PC-9 (cell line): ENCODE results near the gene PTGFR. TPM values are rescaled to one million over a fixed set of nuclear protein-coding genes. Genes with fewer than 3 reads are reported as not detected.

Experiments used
- BruUV-seq: library from RNA; stranded (reverse); fragments of 400-500 nt; replicated peaks from 2 replicates; lab custom pipeline; 2021; lab: Mats Ljungman, UMichigan
- CTCF ChIA-PET: fragments of 300-600 bp; sonication (Branson Sonifier 250); formaldehyde crosslinking; loops from one replicate; lab custom pipeline; 2022; ENCODE audit warnings: antibody characterized with exemption; lab: Charles Lee
- POLR2A ChIA-PET: fragments of 300-600 bp; sonication (Branson Sonifier 250); formaldehyde crosslinking; loops from one replicate; lab custom pipeline; 2022; ENCODE audit warnings: antibody characterized with exemption; ENCODE audit not compliant: unreplicated experiment; lab: Charles Lee
- DNase-seq, 2 experiments: peaks; one replicate each; pipeline versions ENCODE4 v3.0.0 to v3.0.0-alpha.2; 2015 to 2022; ENCODE audit warnings: mixed read lengths in 1 of 2
- H2AFZ ChIP-seq: fragments of 200-600 bp; sonication (generic); 2 replicates; pipeline ENCODE4 v1.8.1; 2017; ENCODE audit warnings: antibody characterized with exemption
- H3F3A ChIP-seq: fragments of 200-600 bp; sonication (generic); 2 replicates; pipeline ENCODE4 v1.8.1; 2017; ENCODE audit warnings: antibody characterized with exemption, mild to moderate bottlenecking, low read depth; ENCODE audit not compliant: insufficient read depth
- H3K27ac ChIP-seq: fragments of 200-600 bp; sonication (generic); 2 replicates; pipeline ENCODE4 v1.6.1; 2016; ENCODE audit warnings: mixed run types
- H3K27me3 ChIP-seq: fragments of 200-600 bp; sonication (generic); 2 replicates; pipeline ENCODE4 v1.6.1; 2016; ENCODE audit warnings: low read depth, mixed run types; ENCODE audit not compliant: insufficient read depth
- H3K36me3 ChIP-seq: fragments of 200-600 bp; sonication (generic); 2 replicates; pipeline ENCODE4 v1.6.1; 2016; ENCODE audit warnings: low read depth, mixed run types
- H3K4me1 ChIP-seq: fragments of 200-600 bp; sonication (generic); replicated peaks from 2 replicates; pipeline ENCODE4 v1.6.1; 2016; ENCODE audit warnings: mixed run types; ENCODE audit not compliant: insufficient read depth
- H3K4me2 ChIP-seq: fragments of 200-600 bp; sonication (generic); 2 replicates; pipeline ENCODE4 v1.6.1; 2017; ENCODE audit warnings: mixed run types
- H3K4me3 ChIP-seq: fragments of 200-600 bp; sonication (generic); 2 replicates; pipeline ENCODE4 v1.6.1; 2016; ENCODE audit warnings: mixed run types
- H3K79me2 ChIP-seq: fragments of 200-600 bp; sonication (generic); 2 replicates; pipeline ENCODE4 v1.6.1; 2017; ENCODE audit warnings: low read depth, mixed run types
- H3K9me2 ChIP-seq: fragments of 200-600 bp; sonication (generic); 2 replicates; pipeline ENCODE4 v1.8.1; 2017; ENCODE audit warnings: mild to moderate bottlenecking; ENCODE audit not compliant: insufficient read depth
- H3K9me3 ChIP-seq: fragments of 200-600 bp; sonication (generic); 2 replicates; pipeline ENCODE4 v1.8.1; 2016; ENCODE audit warnings: low read depth; ENCODE audit not compliant: insufficient read depth
- H4K20me1 ChIP-seq: fragments of 200-600 bp; sonication (generic); 2 replicates; pipeline ENCODE4 v1.8.1; 2017; ENCODE audit not compliant: insufficient read depth
- EZH2 ChIP-seq: fragments of 200-600 bp; sonication (generic); IDR thresholded peaks from 2 replicates; pipeline ENCODE4 v1.8.0; 2017; ENCODE audit warnings: antibody characterized with exemption, low read depth
- intact Hi-C: fragments of 100-400 bp; cut with micrococcal nuclease; formaldehyde crosslinking; loops from one replicate; pipeline ENCODE4 v1.10.0; 2022; ENCODE audit not compliant: unreplicated experiment
- total RNA-seq: library from RNA; stranded (reverse); gene quantifications from 2 replicates; pipeline ENCODE4 v1.2.3, GENCODE V29; 2021
- TF ChIP-seq, protein P1 (sequence below): fragments of 200-600 bp; sonication (generic); conservative IDR thresholded peaks from 2 replicates; pipeline ENCODE4 v1.6.1; 2017; ENCODE audit warnings: mixed run types, antibody characterized with exemption, mild to moderate bottlenecking, moderate library complexity

The PTGFR gene
- total RNA-seq, 1 experiment from 2014 or later = not detected

DNA sequence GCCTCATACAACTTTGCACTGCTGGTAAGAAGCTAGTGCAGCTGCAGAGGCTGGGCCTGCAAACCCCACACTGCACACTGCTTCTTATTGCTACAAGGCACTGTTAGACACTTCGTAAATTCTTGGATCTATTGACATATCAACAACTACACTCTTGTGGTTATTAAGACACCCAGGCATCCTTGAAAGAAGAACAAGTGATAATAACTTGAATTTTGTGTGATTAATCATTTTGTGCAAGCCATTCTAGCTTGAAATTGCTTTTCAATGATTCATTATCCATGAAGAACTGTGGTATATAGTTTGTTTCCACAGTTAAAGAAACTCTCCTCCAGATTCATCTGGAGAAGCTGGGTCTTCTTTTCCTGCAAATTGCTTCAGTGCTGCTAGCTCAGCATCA lies 95.8 kb downstream of the PTGFR start:
- intact Hi-C loops = no loop called here

DNA sequence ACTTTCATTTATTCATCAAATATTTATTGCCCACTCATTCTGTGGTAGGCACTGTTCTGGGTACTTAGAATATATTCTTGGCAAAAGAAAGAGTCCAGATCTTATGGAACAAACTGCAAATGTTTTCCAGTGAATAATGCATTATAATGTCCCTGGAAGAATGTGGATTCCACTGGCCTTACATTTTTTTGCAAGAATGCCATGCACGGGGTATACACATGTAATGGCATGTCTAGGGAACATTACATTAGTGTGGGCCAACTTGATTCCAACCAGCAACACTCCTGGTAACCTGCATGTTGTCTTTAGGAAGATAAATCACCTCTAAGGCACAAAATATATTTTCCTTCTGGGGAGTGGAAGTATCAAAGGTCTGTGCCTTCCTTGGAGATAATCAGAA lies 96.4 kb downstream of the PTGFR start:
- H3K4me2 ChIP-seq = no peak overlapping the region
- POLR2A ChIA-PET = no interaction called here
- CTCF ChIA-PET = no interaction called here
- DNase-seq = no peak
- no peak for TF ChIP-seq EZH2
- TF ChIP-seq, protein P1, sequence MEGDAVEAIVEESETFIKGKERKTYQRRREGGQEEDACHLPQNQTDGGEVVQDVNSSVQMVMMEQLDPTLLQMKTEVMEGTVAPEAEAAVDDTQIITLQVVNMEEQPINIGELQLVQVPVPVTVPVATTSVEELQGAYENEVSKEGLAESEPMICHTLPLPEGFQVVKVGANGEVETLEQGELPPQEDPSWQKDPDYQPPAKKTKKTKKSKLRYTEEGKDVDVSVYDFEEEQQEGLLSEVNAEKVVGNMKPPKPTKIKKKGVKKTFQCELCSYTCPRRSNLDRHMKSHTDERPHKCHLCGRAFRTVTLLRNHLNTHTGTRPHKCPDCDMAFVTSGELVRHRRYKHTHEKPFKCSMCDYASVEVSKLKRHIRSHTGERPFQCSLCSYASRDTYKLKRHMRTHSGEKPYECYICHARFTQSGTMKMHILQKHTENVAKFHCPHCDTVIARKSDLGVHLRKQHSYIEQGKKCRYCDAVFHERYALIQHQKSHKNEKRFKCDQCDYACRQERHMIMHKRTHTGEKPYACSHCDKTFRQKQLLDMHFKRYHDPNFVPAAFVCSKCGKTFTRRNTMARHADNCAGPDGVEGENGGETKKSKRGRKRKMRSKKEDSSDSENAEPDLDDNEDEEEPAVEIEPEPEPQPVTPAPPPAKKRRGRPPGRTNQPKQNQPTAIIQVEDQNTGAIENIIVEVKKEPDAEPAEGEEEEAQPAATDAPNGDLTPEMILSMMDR = no peak
- H4K20me1 ChIP-seq = no peaks in the 10 kb centered on the region
- H3K36me3 ChIP-seq = no peaks in the 10 kb centered on the region
- no peak overlapping the region for H3K27ac ChIP-seq
- intact Hi-C loops = no loop called here
- H3K79me2 ChIP-seq = no peaks in the 10 kb centered on the region
- H3K9me2 ChIP-seq = peaks cover 11% of the 10 kb centered on the region; the same call in 1 of the 2 replicates
- no peaks in the 10 kb centered on the region for H3K4me1 ChIP-seq
- H3K9me3 ChIP-seq = no peaks in the 10 kb centered on the region
- H2AFZ ChIP-seq = no peak overlapping the region
- no peaks in the 10 kb centered on the region for H3F3A ChIP-seq
- H3K4me3 ChIP-seq = no peak overlapping the region
- no TSS peak for BruUV-seq
- no peaks in the 10 kb centered on the region for H3K27me3 ChIP-seq

More for the DNA sequence above, 95.8 kb downstream of the PTGFR start:
- no TSS peak for BruUV-seq
- Histone ChIP-seq H3K27me3 (no peaks in the 10 kb centered on the region), H3K4me1 (no peaks in the 10 kb centered on the region), H3K9me2 (peaks cover 12% of the 10 kb centered on the region; the same call in 1 of the 2 replicates), H3F3A (no peaks in the 10 kb centered on the region), H3K27ac (no peak overlapping the region), H2AFZ (no peak overlapping the region), H3K36me3 (no peaks in the 10 kb centered on the region), H3K79me2 (no peaks in the 10 kb centered on the region), H3K4me2 (no peak overlapping the region), H3K9me3 (no peaks in the 10 kb centered on the region), H4K20me1 (no peaks in the 10 kb centered on the region), H3K4me3 (no peak overlapping the region)
- DNase-seq = no peak
- ChIA-PET CTCF (no interaction called here), POLR2A (no interaction called here)
- no peak for TF ChIP-seq EZH2
- TF ChIP-seq, protein P1 = no peak

Other genes starting within 250 kb of the PTGFR start
- gene IFI44L, start 129.5 kb downstream of the PTGFR start, total RNA-seq = 0.40 and 0.70 TPM in 2 replicates
- gene IFI44, start 158.9 kb downstream of the PTGFR start, total RNA-seq = 4.3 and 4.8 TPM in 2 replicates